Skeletal muscle satellite cell (primary cell): ENCODE results near the gene ZNF581.

ENCODE experiments used
- H3K27me3 ChIP-seq: 2 replicates; pipeline ENCODE4 v1.7.0; 2013; ENCODE audit warnings: low read length; ENCODE audit not compliant: control insufficient read depth, insufficient read depth
- H3K36me3 ChIP-seq: 2 replicates; pipeline ENCODE4 v1.7.0; 2013; ENCODE audit warnings: mild to moderate bottlenecking, control low read depth, low read length; ENCODE audit not compliant: insufficient read depth
- H3K4me1 ChIP-seq: 2 replicates; pipeline ENCODE4 v1.7.0; 2013; ENCODE audit warnings: low read length; ENCODE audit not compliant: control insufficient read depth, insufficient read depth
- H3K4me2 ChIP-seq: 2 replicates; pipeline ENCODE4 v1.7.0; 2013; ENCODE audit warnings: mild to moderate bottlenecking, low read length
- H3K4me3 ChIP-seq: 2 replicates; pipeline ENCODE4 v1.7.0; 2013; ENCODE audit warnings: low read length
- H3K9ac ChIP-seq: 2 replicates; pipeline ENCODE4 v1.7.0; 2013; ENCODE audit warnings: mild to moderate bottlenecking, low read depth, low read length, moderate library complexity
- H3K9me3 ChIP-seq: replicated peaks from 2 replicates; pipeline ENCODE4 v1.7.0; 2013; ENCODE audit warnings: mild to moderate bottlenecking, control low read depth, low read length

Gene ZNF581

GRCh38 chr19:55621673-55622231, 21.7 kb upstream of the ZNF581 start:
- no peaks in the 10 kb centered on the region for H3K27me3 ChIP-seq
- no peak overlapping the region for H3K4me3 ChIP-seq
- H3K36me3 ChIP-seq: peaks cover 18% of the 10 kb centered on the region

GRCh38 chr19:55622242-55622969, 21.0 kb upstream of the ZNF581 start:
- no peaks in the 10 kb centered on the region for H3K27me3 ChIP-seq
- H3K36me3 ChIP-seq: peaks cover 14% of the 10 kb centered on the region
- H3K4me3 ChIP-seq: no peak overlapping the region
- no peak overlapping the region for H3K4me2 ChIP-seq
- peaks cover 5% of the 10 kb centered on the region for H3K4me1 ChIP-seq
- H3K9ac ChIP-seq: no peak overlapping the region
- no peaks in the 10 kb centered on the region for H3K9me3 ChIP-seq

More at GRCh38 chr19:55621673-55622231, 21.7 kb upstream of the ZNF581 start:
- Histone ChIP-seq H3K9ac (no peak overlapping the region), H3K4me1 (peaks cover 5% of the 10 kb centered on the region), H3K9me3 (no peaks in the 10 kb centered on the region), H3K4me2 (no peak overlapping the region)

- H3K36me3 ChIP-seq: peaks cover 11% of the 10 kb centered on the region
- no peak overlapping the region for H3K4me3 ChIP-seq
- H3K9me3 ChIP-seq: no peaks in the 10 kb centered on the region
- H3K9ac ChIP-seq: no peak overlapping the region
- no peaks in the 10 kb centered on the region for H3K27me3 ChIP-seq
- H3K4me1 ChIP-seq: peaks cover 5% of the 10 kb centered on the region
- no peak overlapping the region for H3K4me2 ChIP-seq
These were observed 20.3 kb upstream of the ZNF581 start for GRCh38 chr19:55623130-55623529.

- Histone ChIP-seq H3K27me3 (no peaks in the 10 kb centered on the region), H3K4me2 (peak overlapping the region; percentile 69), H3K9me3 (no peaks in the 10 kb centered on the region), H3K4me1 (peaks cover 5% of the 10 kb centered on the region), H3K9ac (no peak overlapping the region), H3K36me3 (peaks cover 11% of the 10 kb centered on the region), H3K4me3 (peak overlapping the region; percentile 58)
These were observed 19.9 kb upstream of the ZNF581 start for GRCh38 chr19:55623561-55623960.

- peak within 1 kb of the TSS; percentile 74 for H3K4me3 ChIP-seq
- peaks cover 11% of the 10 kb centered on the region for H3K36me3 ChIP-seq
- H3K27me3 ChIP-seq: no peaks in the 10 kb centered on the region
- H3K4me2 ChIP-seq: peak within 1 kb of the TSS; percentile 91
- peak within 1 kb of the TSS; percentile 83 for H3K9ac ChIP-seq
- H3K4me1 ChIP-seq: peaks cover 5% of the 10 kb centered on the region
- H3K9me3 ChIP-seq: no peaks in the 10 kb centered on the region
These were observed 19.1 kb upstream of the ZNF581 start, which contains the start of gene ZNF784 for GRCh38 chr19:55624109-55625003. Gene ZNF784, minus strand, starts transcription at chr19:55624566. Its CDS starts 5 bp downstream, at chr19:55624561.

GRCh38 chr19:55625004-55625326, 18.5 kb upstream of the ZNF581 start:
- peak overlapping the region; percentile 83 for H3K9ac ChIP-seq

GRCh38 chr19:55626350-55626749, 17.1 kb upstream of the ZNF581 start:
- Histone ChIP-seq H3K36me3 (peaks cover 4% of the 10 kb centered on the region), H3K4me3 (no peak overlapping the region), H3K9ac (no peak overlapping the region), H3K4me2 (no peak overlapping the region), H3K4me1 (peaks cover 5% of the 10 kb centered on the region), H3K27me3 (no peaks in the 10 kb centered on the region), H3K9me3 (no peaks in the 10 kb centered on the region)

More at GRCh38 chr19:55625004-55625326, 18.5 kb upstream of the ZNF581 start:
- Histone ChIP-seq H3K36me3 (peaks cover 11% of the 10 kb centered on the region), H3K4me3 (peak overlapping the region; percentile 74), H3K4me1 (peaks cover 5% of the 10 kb centered on the region), H3K4me2 (peak overlapping the region; percentile 91), H3K27me3 (no peaks in the 10 kb centered on the region), H3K9me3 (no peaks in the 10 kb centered on the region)

- no peaks in the 10 kb centered on the region for H3K36me3 ChIP-seq
- H3K9ac ChIP-seq: peak overlapping the region; percentile 31
- peaks cover 17% of the 10 kb centered on the region for H3K4me1 ChIP-seq
- no peak overlapping the region for H3K4me2 ChIP-seq
- H3K27me3 ChIP-seq: no peaks in the 10 kb centered on the region
- no peaks in the 10 kb centered on the region for H3K9me3 ChIP-seq
- H3K4me3 ChIP-seq: no peak overlapping the region
These were observed 11.0 kb upstream of the ZNF581 start for GRCh38 chr19:55632463-55632834.

GRCh38 chr19:55633861-55634260, 9.6 kb upstream of the ZNF581 start:
- no peaks in the 10 kb centered on the region for H3K9me3 ChIP-seq
- no peaks in the 10 kb centered on the region for H3K36me3 ChIP-seq
- H3K9ac ChIP-seq: peak overlapping the region; percentile 99
- peaks cover 17% of the 10 kb centered on the region for H3K4me1 ChIP-seq
- H3K27me3 ChIP-seq: no peaks in the 10 kb centered on the region
- H3K4me2 ChIP-seq: peak overlapping the region; percentile 87
- H3K4me3 ChIP-seq: peak overlapping the region; percentile 85

GRCh38 chr19:55635334-55635717, 8.1 kb upstream of the ZNF581 start:
- Histone ChIP-seq H3K4me1 (peaks cover 24% of the 10 kb centered on the region), H3K4me3 (peak overlapping the region; percentile 85), H3K4me2 (peak overlapping the region; percentile 87), H3K27me3 (no peaks in the 10 kb centered on the region), H3K9me3 (no peaks in the 10 kb centered on the region), H3K9ac (peak overlapping the region; percentile 99), H3K36me3 (no peaks in the 10 kb centered on the region)

GRCh38 chr19:55635856-55636440, 7.5 kb upstream of the ZNF581 start:
- H3K9ac ChIP-seq: peak overlapping the region; percentile 99
- peaks cover 27% of the 10 kb centered on the region for H3K4me1 ChIP-seq
- no peaks in the 10 kb centered on the region for H3K27me3 ChIP-seq
- H3K4me2 ChIP-seq: peak overlapping the region; percentile 87
- H3K36me3 ChIP-seq: no peaks in the 10 kb centered on the region
- no peaks in the 10 kb centered on the region for H3K9me3 ChIP-seq
- peak overlapping the region; percentile 85 for H3K4me3 ChIP-seq
